ENCODE measurements around the gene RBM4B.

Gene RBM4B

DNA sequence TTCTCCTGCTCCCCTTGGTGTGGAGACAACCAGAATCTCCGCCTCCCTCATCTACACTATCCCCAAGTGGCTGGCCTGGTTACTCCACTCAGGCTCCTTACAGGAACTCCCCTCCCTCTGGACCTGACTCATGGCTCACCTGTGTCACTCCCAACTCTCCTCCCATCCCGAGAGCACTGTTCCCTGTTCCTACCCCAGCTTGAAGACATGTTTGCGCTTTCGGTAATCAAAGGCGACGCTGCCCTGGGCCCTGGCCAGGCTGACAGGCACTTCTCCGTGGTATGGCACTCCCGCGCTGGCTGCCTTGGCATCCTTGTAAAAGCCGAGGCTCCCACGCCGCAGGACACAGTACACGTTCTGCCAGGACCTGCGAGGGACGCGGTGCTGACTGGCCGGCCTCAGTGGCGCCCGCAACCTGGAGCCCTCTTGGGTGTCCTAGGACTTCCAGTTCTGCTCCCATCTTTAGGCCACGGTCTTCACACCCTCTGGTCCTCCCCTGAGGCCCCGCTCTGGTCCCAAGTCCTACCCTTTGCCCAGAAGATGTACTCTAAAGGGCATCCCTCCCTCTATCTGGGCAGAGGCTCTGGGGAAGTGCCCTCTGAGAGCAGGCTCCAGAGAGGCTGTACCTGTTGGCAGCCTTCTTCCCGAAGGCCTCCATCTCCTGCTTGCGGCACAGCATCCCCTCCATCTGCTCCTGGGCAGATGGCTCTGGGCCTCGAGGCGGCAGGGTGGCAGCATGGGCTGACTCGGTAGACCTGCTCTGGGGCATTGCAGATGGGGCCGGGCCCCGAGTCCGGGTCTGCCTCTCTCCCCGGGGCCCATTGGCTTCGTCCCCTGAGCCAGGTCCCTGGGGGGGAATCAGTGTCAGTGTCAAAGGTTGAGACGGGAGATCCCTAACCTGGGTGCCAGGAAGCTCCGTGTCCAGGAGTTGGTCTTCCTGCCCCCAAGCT lies 9.4 kb upstream of the RBM4B start:
- DNase-seq (ENCODE audit: low read depth), result no peak

DNA sequence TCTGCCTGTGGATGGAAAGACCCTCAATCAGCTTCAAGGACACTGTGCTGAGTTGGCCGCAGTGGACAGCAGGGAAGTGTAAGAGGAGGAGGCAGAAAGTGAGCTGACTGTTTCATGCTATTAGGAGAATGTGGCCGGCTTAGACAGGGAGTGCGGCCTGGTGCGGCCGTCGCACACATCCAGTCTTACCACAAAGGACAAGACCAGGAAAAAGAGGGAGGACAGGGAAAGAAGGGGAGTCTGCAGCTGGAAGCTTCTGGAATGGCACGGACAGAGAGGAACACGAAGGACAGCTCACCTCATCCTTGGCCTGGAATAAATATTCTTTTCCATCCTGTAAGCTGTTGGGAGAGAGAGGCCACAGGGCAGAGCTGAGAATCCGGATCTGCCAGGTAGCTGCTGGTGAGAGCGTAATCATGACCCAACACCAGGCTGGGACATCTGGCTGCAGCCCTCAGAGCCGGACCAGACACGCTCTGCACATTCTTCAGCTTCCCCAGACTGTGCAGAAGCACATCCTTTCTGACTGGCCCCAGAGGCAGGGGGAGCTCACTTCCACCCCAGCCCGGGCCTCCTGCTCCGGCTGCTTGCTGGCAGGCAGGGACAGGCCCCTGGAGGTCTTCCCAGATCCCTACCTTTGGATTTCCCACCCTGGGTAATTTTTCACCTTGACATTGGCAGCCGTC lies 8.6 kb upstream of the RBM4B start:
- no peak for DNase-seq (ENCODE audit: low read depth)

DNA sequence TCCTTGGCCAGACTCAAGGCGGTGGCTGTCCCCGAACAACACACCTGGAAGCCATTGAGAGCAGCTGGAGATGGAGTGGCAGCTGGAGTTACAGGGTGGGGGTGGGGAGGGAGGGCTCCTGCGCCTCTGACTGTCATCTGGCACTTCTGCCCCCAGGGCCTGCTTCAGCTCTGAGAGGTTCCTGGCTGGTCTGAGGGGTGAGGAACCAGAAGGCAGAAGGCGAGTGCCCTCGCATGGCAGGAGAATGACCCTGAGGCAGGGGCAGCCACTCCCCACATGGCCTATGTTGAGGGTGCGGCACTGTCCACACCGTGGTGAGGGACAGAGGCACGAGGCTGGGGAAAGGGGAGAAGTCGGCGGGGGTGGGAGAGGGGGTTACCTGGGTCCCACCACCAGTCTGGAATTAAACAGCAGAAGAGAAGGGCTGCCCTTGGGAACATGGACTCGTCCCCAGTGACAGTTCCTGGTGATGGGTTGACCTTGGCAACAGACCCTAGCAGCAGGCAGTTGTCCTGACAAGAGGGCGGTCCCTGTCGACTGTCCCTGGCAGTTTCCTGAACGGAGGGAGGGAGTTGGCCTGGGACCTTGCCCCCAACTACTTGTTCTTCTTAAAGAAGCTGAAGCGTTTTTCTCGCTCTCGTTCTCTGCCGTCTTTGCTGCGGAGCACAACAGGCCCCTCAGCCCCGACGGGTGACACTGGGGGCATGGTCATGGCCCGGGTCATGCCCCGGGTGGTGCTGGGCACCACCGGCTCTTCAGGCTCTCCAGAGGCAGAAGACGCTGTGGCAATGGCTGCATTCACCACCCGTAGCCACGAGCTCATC lies 7.8 kb upstream of the RBM4B start:
- no peak for DNase-seq (ENCODE audit: low read depth)

DNA sequence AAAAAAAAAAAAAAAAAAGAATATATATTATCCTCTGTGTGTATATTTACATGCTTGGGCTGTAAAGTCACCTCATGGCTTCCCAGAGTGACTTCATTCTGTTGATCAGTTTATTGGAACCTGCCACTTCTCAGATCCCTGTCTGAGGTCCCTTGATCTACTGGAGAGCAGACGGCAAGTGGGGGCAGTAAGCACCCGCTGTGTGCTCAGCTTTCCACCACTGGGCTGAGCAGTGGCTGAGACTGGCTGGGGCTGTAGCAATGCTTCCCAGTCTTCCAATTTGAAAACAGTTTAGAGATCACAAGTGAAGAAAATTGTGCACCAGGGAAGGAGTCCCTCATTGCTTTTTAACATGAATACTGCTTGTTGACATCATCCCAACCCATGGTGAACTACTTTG lies 6.9 kb upstream of the RBM4B start:
- no peak for DNase-seq (ENCODE audit: low read depth)

DNA sequence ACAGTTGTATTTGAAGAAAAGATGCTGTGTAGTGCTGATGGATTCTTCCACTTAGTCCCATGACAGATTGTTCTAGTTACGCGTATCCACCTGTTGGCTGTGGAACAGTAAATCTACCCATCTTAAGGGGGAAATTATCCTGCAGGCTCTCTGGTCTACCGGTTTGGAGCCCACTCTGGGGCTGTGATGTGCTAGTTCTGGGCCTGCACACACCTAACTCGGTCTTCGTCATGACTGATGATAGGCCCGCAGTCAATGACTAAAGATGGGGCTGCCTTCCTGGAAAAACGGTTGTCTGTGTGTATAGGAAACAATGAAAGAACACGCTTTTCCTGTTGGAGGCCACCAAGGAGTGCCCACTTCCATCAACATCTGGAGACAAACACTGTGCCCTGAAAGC lies 6.2 kb upstream of the RBM4B start:
- DNase-seq (ENCODE audit: low read depth), result no peak

DNA sequence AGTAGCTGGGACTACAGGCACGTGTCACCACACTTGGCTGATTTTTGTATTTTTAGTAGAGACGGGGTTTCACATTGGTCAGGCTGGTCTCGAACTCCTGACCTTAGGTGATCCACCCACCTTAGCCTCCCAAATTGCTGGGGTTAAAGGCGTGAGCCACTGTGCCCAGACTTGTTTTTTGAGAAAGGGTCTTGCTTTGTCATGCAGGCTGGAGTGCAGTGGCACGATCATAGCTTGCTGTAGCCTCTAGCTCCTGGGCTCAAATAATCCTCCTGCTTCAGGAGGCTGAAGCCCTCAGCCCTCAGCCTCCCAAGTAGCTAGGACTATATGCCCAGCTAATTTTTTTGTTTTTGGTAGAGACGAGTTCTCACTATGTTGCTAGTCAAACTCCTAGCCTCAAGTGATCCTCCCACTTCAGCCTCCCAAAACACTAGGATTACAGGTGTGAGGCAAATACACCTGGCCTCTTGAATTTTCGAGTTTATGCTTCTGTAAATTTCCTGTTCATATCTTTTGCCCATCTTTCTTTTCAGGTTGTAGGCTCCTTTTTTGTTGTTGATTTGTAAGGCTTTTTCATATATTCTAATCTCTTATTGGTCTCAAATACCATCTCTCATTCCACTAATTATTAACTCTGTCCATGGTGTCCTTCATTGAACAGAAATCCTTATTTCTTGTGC lies 3.4 kb upstream of the RBM4B start:
- DNase-seq (ENCODE audit: low read depth), result no peak

DNA sequence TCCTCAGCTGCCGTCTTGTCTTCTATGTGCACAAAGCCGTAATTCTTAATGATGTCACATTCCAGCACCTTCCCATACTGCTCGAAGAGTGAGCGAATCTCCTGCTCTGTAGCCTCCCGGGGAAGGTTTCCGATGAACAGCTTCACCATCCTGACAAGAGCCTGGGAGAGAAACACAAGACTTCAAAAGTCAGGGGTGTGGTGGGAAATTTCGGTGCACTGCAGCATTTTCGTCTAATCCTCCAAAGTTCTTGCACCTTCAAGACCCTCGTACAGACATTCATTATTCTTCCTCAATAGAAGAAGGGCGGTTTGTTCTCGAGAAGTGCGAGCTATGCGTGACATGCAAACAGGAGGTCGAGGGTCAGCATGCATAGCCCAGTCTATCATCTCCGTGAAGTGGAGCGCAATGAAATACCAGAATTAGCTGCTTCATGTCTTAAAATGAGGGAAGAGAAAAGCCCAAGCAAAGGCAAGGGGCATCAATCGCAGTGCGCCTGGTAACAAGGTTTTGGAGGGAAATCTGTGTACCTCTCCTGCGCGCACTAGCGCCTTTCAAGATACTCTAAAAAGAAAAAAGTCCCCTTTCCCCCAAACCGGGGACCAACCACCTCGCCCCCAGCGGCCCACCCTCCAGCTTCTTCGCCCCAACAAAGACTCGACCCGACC lies 622 bp downstream of the RBM4B start:
- DNase-seq (ENCODE audit: low read depth), result no peak

DNA sequence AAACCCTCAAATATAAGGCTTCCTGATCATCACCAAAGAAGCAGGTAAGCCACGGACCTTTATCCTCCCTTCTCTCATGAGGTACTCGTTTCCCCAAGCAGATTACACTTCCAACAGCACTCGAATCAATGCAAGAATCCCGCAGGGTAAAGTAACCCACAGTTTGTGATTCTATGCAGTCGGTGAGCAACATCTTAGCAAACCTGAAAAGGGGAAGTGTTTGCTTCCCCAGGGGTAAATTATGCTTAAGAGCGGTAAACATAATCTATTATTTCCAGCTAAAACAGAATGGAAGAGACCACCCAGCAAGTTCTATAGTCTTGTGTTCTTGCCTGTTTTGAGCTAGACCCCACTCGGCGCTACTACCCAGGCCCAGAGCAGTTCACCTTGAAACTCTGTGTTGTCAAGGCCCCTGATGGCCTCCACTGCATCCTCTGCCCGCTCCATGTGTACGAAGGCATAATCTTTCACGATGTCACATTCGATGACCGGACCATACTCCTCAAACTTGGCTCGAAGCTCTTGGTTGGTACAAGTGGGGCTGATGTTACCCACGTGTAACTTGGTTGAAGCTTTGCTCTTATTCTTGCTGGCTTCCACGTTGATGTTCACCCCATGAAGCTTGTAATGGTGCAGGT lies 1.3 kb downstream of the RBM4B start:
- DNase-seq (ENCODE audit: low read depth), result no peak

DNA sequence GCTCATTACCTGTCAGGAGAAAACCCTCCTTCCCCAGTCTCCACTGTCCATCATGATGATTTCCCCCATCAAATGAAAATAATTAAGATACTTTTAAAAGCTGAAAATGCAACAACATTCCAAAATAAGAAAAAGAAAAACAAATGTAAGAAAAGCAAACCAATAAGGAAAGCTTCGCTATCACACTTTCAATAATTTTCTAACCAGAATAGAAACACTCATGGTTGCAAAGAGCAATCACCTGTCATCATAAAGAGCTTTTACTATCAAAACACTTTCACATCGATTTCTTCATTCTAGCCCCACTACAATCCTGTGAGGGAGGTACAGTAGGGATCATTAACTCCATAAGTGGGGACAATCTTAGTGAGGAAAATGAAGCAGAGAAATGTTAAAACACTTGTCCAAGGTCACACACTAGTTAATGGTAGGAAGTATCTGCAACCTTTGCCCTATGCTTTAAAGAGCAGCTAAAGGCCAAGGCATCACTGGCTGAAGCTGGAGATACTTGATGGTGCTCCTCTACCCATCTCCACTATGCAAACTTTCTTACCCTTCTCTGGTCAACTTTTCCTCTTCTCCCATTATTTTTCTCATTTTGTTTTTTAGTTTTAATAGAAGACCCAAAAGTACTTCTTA lies 2.6 kb downstream of the RBM4B start:
- DNase-seq (ENCODE audit: low read depth), result no peak

DNA sequence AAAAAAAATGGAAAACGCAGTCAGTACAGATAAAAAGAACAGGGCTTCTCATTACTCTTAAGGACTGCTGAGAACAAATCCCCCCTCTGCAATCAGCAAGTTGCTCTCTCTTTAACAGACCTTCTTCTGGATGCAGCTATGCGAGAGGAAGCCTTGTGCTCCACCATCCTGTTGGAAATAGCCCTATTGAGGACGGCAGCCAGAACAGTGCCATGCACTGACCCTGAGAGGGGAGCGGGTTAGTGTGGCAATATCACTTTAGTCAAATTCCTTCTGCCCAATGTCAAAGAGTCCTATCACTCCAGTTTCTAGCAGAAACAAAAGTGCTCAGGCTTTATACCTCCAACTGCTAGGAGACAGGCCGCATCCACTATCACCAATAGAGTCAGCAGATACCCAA lies 6.9 kb downstream of the RBM4B start:
- no peak for DNase-seq (ENCODE audit: low read depth)

DNA sequence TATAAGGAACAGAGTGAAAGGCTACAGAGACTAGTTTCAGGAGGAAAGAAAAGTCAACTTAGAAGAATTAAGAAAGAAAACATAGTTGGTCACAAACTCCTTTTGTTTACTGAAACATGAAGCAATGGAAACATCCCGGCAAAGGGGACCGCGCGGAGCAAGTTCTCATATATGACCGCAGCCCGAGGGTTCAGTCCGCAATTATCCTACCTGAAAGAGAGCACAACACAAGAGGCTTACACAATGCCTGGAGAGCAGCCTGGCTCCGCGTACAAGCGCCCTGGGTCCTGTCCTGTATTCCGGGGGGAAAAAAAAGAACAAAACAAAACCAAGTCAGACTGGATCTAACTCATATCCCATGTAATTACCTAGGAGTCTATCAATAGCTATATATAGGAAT lies 12.3 kb downstream of the RBM4B start:
- DNase-seq (ENCODE audit: low read depth), result no peak

DNA sequence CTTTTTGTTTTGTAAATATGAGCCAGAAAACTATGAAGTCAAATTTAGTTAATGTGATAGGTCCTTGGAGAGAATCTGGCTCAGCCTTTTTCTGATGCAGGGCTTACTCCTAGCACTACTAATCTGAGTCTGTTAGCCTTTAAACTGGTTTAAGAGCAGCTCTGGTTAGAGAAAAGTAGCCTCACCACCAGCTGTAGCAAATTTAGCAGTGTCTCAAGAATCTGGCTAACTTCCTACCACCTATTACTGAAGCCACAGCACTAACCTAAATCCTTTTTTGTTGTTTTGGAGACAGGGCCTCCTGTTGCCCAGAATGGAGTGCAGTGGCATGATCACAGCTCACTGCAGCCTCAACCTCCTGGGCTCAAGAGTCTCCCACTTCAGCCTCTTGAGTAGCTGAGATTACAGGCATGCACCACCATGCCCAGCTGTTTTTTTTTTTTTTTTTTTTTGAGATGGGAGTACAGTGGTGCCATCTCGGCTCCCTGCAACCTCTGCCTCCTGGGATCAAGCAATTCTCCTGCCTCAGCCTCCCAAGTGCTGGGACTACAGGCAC lies 13.9 kb downstream of the RBM4B start:
- no peak for DNase-seq (ENCODE audit: low read depth)

DNA sequence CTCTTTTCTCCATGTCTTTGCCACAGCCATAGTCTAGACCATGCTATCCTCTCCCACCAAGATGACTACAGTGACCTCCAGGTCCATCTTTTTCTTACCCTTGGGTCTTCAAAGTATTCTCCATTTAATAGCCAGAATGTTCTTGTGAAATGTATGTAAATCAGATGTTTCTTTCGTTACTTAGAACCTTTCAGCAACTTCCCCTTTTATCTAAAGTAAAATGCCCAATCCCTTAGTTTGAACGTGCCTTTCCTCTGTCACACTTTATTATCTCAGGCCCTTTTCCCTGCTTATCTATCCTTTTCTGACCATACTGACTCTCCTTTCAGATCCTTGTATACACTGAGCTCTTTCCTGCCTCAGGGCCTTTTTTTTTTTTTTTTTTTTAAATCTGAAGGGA lies 17.9 kb downstream of the RBM4B start:
- no peak for DNase-seq (ENCODE audit: low read depth)

DNA sequence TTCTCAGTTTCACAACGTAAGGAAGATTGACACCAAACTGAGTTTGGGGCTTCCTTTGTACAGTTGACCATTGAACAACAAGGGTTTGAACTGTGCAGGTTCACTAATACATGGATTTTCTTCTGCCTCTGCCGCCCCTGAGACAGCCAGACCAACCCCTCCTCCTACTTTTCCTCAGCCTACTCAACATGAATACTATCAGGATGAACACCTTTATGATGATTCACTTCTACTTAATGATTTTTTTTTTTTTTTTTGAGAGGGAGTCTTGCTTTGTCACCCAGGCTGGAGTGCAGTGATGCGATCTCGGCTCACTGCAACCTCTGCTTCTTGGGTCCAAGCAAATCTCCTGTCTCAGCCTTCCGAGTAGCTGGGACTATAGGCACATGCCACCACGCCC lies 24.6 kb downstream of the RBM4B start:
- no peak for DNase-seq (ENCODE audit: low read depth)

DNA sequence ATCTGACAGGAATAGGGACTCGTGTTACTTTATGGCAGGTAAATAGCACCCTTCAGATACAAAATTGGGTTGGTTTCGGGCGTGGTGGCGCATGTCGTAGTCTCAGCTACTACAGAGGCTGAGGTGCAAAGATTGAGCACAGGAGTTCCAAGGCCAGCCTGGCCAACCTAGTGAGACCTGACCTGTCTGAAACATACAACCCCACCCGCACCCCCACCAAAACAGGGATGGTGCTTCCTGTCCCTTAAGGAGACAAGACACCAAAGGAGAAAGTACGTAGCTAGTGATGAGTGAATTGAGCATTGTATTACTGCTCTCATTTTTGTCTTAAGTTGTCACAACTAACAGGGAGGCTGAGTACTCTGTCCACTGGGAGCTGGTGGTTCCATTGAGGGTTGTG lies 25.0 kb downstream of the RBM4B start:
- no peak for DNase-seq (ENCODE audit: low read depth)

DNA sequence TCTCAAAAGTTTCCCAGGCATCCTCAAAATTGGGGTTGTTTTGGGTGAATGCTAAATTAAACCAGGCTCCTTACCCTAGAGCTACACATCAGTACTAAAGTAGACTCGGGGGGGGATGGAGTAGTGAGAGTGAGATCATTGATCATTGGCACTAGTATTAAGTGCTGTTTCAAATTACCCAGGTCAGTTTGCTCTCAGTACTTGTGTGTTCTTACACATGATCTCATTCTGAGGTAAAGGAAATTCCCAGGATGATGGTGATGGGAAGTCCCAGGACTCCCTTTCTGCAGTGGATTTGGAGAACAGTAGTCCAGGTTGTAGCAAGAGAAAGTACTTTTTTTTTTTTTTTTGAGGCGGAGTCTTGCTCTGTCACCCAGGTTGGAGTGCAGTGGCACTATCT lies 26.7 kb downstream of the RBM4B start:
- DNase-seq (ENCODE audit: low read depth), result no peak

DNA sequence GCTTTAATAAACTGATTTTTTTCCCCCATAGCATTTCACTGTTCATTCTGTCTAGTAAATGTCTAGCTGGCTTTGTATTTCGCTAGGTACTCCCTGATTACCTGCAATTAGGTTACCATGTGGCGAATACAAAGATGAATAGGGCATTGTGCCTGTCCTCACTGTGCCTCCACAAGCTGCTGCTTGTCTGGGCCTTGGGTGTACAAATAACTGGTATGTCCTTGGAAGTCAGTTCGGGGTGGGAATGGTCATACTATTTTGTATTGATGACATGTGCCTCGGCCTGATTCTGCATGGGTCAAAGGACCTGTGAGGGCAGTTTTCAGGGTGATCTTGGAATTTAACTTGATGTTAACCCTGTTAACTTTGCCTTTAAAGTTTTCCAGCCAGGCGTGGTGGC lies 27.8 kb downstream of the RBM4B start:
- no peak for DNase-seq (ENCODE audit: low read depth)

DNA sequence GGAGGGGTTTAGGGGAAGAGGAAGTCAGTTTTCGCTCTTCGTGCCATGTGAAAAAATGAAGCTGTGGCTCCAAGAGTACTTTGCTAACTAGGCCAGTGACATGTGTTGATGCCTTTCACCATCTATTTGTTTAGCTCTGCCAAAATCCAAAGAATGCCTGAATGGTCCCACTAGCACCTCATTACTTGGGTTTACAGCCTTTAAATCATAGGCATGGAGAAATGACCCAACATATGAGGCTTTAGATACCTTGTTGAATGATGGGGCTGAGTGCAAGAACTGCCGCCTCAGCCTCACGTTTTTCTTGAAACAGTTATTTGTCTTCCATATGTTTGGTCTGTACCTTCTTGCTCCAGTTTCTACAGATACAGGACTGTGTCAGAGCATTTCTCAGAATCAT lies 30.9 kb downstream of the RBM4B start:
- DNase-seq (ENCODE audit: low read depth), result no peak

DNA sequence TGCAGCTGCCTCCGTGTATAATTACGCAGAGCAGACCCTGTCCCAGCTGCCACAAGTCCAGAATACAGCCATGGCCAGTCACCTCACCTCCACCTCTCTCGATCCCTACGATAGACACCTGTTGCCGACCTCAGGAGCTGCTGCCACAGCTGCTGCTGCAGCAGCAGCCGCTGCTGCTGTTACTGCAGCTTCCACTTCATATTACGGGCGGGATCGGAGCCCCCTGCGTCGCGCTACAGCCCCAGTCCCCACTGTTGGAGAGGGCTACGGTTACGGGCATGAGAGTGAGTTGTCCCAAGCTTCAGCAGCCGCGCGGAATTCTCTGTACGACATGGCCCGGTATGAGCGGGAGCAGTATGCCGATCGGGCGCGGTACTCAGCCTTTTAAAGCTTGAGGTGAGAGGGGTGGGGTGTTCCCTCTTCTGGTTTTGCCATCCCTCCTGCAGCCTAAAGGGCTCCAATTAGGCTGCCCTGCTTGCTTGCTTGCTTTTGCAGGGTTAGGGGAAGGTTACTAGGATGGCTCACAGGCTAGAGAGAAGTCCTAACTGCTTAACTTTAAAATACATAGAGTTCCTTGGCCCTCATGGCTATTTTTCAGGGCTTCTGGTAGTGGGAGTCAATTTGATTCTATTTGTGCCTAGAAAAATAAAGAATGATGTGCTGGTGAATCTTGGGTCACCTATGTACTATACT lies 33.8 kb downstream of the RBM4B start:
- DNase-seq (ENCODE audit: low read depth), result no peak

DNA sequence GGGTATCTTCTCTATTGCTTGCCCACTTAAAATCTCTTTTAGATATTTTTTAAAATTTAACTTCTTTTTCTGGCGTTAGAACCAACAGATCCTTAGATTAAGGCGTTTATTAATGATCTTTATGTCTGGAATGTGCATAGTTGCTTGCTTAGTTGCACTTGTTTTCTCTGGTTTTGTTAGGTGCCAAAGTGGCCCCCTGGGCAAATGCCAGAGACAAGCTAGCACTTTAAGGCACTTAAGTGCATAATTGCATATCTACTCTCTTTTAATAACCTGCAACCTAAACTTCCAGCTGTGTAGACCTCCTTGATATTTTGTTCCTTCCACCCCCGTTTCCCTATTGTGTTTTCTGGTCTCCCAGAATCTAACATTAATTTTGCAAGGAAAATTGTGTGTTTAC lies 35.9 kb downstream of the RBM4B start:
- DNase-seq (ENCODE audit: low read depth), result no peak

All from stimulated activated CD8-positive, alpha-beta memory T cell treated with anti-CD3 and anti-CD28 coated beads, Interleukin-7, amount 100 ng/mL, for 24 hours (primary cell).